Keratinocyte (primary cell): ENCODE results near the gene AGBL3. TPM values are rescaled to one million over a fixed set of nuclear protein-coding genes. Genes with fewer than 3 reads are reported as not detected.

Experiments used
- DNase-seq: peaks from one replicate; pipeline ENCODE4 v3.0.0-alpha.2; 2011; ENCODE audit warnings: low read depth, missing footprints, low spot score
- FAIRE-seq: peaks from 2 replicates; lab custom pipeline; 2011; peaks lifted over from hg19 to GRCh38; lab: Jason Lieb, UNC
- H2AFZ ChIP-seq: 2 replicates; pipeline ENCODE4 v1.6.0; 2012; ENCODE audit warnings: low read length, control low read depth, inconsistent platforms; ENCODE audit not compliant: control insufficient read depth
- H3K27ac ChIP-seq: 2 replicates; pipeline ENCODE4 v1.5.1; 2011; ENCODE audit warnings: low read length; ENCODE audit not compliant: control insufficient read depth, insufficient read depth
- H3K27me3 ChIP-seq: 3 replicates; pipeline ENCODE4 v1.6.0; 2011; ENCODE audit warnings: low read length; ENCODE audit not compliant: control insufficient read depth, insufficient read depth; ENCODE audit errors: extremely low read depth
- H3K36me3 ChIP-seq, 2 experiments: 2 replicates in 1 of 2; 3 replicates in 1 of 2; pipeline ENCODE4 v1.5.1; 2011; ENCODE audit warnings: low read length in 2 of 2, mild to moderate bottlenecking in 1 of 2; ENCODE audit not compliant: control insufficient read depth in 2 of 2, insufficient read depth in 2 of 2; ENCODE audit errors: extremely low read depth in 1 of 2
- H3K4me1 ChIP-seq: 3 replicates; pipeline ENCODE4 v1.5.1; 2011; ENCODE audit warnings: low read length; ENCODE audit not compliant: control insufficient read depth, insufficient read depth; ENCODE audit errors: extremely low read depth
- H3K4me2 ChIP-seq: 3 replicates; pipeline ENCODE4 v1.6.0; 2011; ENCODE audit warnings: low read depth, low read length; ENCODE audit not compliant: control insufficient read depth, insufficient read depth; ENCODE audit errors: extremely low read depth
- H3K4me3 ChIP-seq, 3 experiments: fragments of 200-600 bp in 1 of 3; sonication (generic) in 1 of 3; 2 replicates in 2 of 3; 3 replicates in 1 of 3; pipeline ENCODE4 v1.5.1; 2011 to 2016; ENCODE audit warnings: low read length in 3 of 3, mild to moderate bottlenecking in 3 of 3, control low read depth in 2 of 3, inconsistent platforms in 1 of 3, low read depth in 1 of 3, mixed read lengths in 1 of 3, mixed run types in 1 of 3, moderate library complexity in 1 of 3; ENCODE audit not compliant: control insufficient read depth in 2 of 3, insufficient read depth in 2 of 3; ENCODE audit errors: extremely low read depth in 1 of 3
- H3K79me2 ChIP-seq: 2 replicates; pipeline ENCODE4 v1.6.0; 2012; ENCODE audit warnings: low read length; ENCODE audit not compliant: control insufficient read depth, insufficient read depth
- H3K9ac ChIP-seq: 3 replicates; pipeline ENCODE4 v1.6.0; 2011; ENCODE audit warnings: low read length; ENCODE audit not compliant: control insufficient read depth, insufficient read depth; ENCODE audit errors: extremely low read depth
- H3K9me1 ChIP-seq: 3 replicates; pipeline ENCODE4 v1.6.0; 2011; ENCODE audit warnings: low read length; ENCODE audit not compliant: control insufficient read depth, insufficient read depth; ENCODE audit errors: extremely low read depth
- H3K9me3 ChIP-seq: 2 replicates; pipeline ENCODE4 v1.5.1; 2012; ENCODE audit warnings: low read depth, low read length; ENCODE audit not compliant: control insufficient read depth
- H4K20me1 ChIP-seq: 3 replicates; pipeline ENCODE4 v1.6.0; 2011; ENCODE audit warnings: low read length; ENCODE audit not compliant: control insufficient read depth, insufficient read depth; ENCODE audit errors: extremely low read depth
- CTCF ChIP-seq, 3 experiments: IDR thresholded peaks in 1 of 3; conservative IDR thresholded peaks in 1 of 3; optimal IDR thresholded peaks in 1 of 3; 2 replicates in 2 of 3; 3 replicates in 1 of 3; pipeline versions ENCODE3 to v1.5.1; 2011; ENCODE audit warnings: low read length in 3 of 3, mild to moderate bottlenecking in 3 of 3, moderate library complexity in 2 of 3, control low read depth in 1 of 3, inconsistent platforms in 1 of 3; ENCODE audit not compliant: insufficient read depth in 2 of 3; ENCODE audit errors: extremely low read depth in 1 of 3
- EZH2 ChIP-seq: IDR thresholded peaks from one replicate; pipeline ENCODE4 v1.6.1; 2012; ENCODE audit warnings: inconsistent platforms, mild to moderate bottlenecking, low read length, moderate library complexity
- dilution Hi-C: fragments of 300-500 bp; cut with MboI; formaldehyde crosslinking; loops from one replicate; pipeline ENCODE4 v1.7.0; 2020; ENCODE audit warnings: low sequenced_read_pairs; ENCODE audit not compliant: extremely low pct_ligation_motif_present
- polyA plus RNA-seq, 5 experiments: library from polyadenylated mRNA; depleted of rRNA in 3 of 5; stranded (reverse) in 3 of 5; stranded (forward) in 1 of 5; unstranded in 1 of 5; fragments of >200 nt; gene quantifications; 1 replicate in 1 of 5; 2 replicates in 3 of 5; 3 replicates in 1 of 5; pipeline versions ENCODE4 v1.2.1 to v1.2.3, GENCODE V29; 2011 to 2012; ENCODE audit warnings: missing spikeins in 2 of 5, low read depth in 1 of 5, low replicate concordance in 1 of 5

AGBL3 gene
- polyA plus RNA-seq, 1 donor (not counting 4 experiments of a cell fraction or from before 2014, with no cell fraction given) = 0.97 TPM

DNA sequence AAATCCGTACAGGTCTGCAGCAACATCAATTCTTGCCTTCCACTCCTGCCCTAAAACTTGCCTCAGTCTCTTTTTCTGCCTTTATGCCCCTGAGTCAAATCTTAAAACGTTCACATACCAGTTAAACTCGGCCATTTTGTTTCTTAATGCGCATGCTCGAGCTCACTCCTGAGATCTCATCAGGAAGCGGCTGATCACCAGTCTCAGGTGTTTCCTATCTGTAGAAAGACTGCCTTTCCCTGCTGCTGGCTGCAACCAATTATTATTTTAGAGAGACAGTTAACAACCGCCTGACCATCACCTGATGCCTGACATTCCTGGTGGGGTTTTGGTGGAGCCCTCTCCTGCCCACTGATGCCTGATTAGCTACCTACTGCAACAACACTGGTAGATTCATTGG, 91.3 kb downstream of the AGBL3 start:
- no peaks in the 10 kb centered on the region for H4K20me1 ChIP-seq
- no peaks in the 10 kb centered on the region for H3K36me3 ChIP-seq
- no peak overlapping the region for H3K4me2 ChIP-seq
- no peak for TF ChIP-seq CTCF (optimal IDR thresholded peaks at IDR 0.05 in 1 of 3, IDR thresholded peaks at IDR 0.05 in 1 of 3, conservative IDR thresholded peaks at IDR 0.05 in 1 of 3; ENCODE audit: extremely low read depth in 1 of 3, insufficient read depth in 2 of 3, low read length in 3 of 3)
- no peak for TF ChIP-seq EZH2
- H2AFZ ChIP-seq = no peak overlapping the region
- H3K27ac ChIP-seq = no peak overlapping the region
- dilution Hi-C loops = no loop called here
- H3K4me1 ChIP-seq = no peaks in the 10 kb centered on the region
- H3K9me1 ChIP-seq = no peaks in the 10 kb centered on the region
- H3K9ac ChIP-seq = no peak overlapping the region
- no peaks in the 10 kb centered on the region for H3K79me2 ChIP-seq
- no peak for DNase-seq
- H3K9me3 ChIP-seq = no peaks in the 10 kb centered on the region
- H3K4me3 ChIP-seq = no peak overlapping the region
- FAIRE-seq = no peak
- peaks cover 4% of the 10 kb centered on the region for H3K27me3 ChIP-seq

DNA sequence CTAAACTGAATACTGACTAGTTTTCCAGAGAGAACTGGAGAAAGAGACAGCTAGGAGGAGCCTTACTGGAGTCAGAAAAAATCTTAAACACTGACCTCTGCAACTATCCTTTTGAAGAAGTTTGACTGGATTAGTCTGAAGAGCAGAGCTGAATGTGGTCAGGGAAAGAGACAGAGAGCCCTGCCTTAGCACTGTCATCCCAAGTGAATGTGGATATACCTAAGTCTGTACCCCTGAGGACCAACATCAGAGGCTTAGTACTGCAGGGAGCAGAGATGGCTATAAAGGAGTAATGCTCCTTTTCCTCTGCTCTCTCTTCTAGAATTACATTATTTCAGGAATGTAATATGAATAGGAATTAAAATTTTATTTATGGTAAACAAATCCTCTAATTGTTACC, 91.7 kb downstream of the AGBL3 start:
- TF ChIP-seq CTCF (optimal IDR thresholded peaks at IDR 0.05 in 1 of 3, IDR thresholded peaks at IDR 0.05 in 1 of 3, conservative IDR thresholded peaks at IDR 0.05 in 1 of 3; ENCODE audit: extremely low read depth in 1 of 3, insufficient read depth in 2 of 3, low read length in 3 of 3) (no peak), EZH2 (no peak)
- Histone ChIP-seq H3K79me2 (no peaks in the 10 kb centered on the region), H3K4me1 (no peaks in the 10 kb centered on the region), H2AFZ (no peak overlapping the region), H3K27me3 (peaks cover 4% of the 10 kb centered on the region), H3K27ac (no peak overlapping the region), H4K20me1 (no peaks in the 10 kb centered on the region), H3K9me3 (no peaks in the 10 kb centered on the region), H3K36me3 (no peaks in the 10 kb centered on the region), H3K9me1 (no peaks in the 10 kb centered on the region), H3K4me2 (no peak overlapping the region), H3K9ac (no peak overlapping the region), H3K4me3 (no peak overlapping the region)
- no peak for FAIRE-seq
- DNase-seq = no peak
- dilution Hi-C loops = no loop called here
